ENCODE data around the gene TPRA1. TPM values are rescaled to one million over a fixed set of nuclear protein-coding genes. Genes with fewer than 3 reads are reported as not detected.

The TPRA1 gene
- total RNA-seq, 2 donors from 2014 or later = 19.4 to 20.4 TPM

- intact Hi-C loops (cut with DNase I) = loop anchor here in 1 of 2 donors (10.0 kb wide), 1 partner anchor 64 kb away; no protein-coding TSS in a partner anchor
- no peak for DNase-seq
- no peak for ATAC-seq
Measured at GRCh38 chr3:127600749-127601456, 10.4 kb upstream of the TPRA1 start.

- ATAC-seq = no peak
- DNase-seq = no peak
- intact Hi-C loops (cut with DNase I) = no loop called here
Measured at GRCh38 chr3:127598841-127599570, 8.5 kb upstream of the TPRA1 start.

- intact Hi-C loops (cut with DNase I) = no loop called here
- ATAC-seq (no peak), DNase-seq (no peak)
Measured at GRCh38 chr3:127597020-127597771, 6.7 kb upstream of the TPRA1 start.

GRCh38 chr3:127595303-127595702 is 4.8 kb upstream of the TPRA1 start:
- intact Hi-C loops (cut with DNase I) = no loop called here

GRCh38 chr3:127593178-127593577 is 2.6 kb upstream of the TPRA1 start:
- intact Hi-C loops (cut with DNase I) = no loop called here
- ATAC-seq (no peak), DNase-seq (no peak)

More at GRCh38 chr3:127595303-127595702, 4.8 kb upstream of the TPRA1 start:
- DNase-seq = no peak
- no peak for ATAC-seq

GRCh38 chr3:127590282-127590592 is 296 bp downstream of the TPRA1 start:
- ATAC-seq (peak; percentile 67 to 73), DNase-seq (no peak)

GRCh38 chr3:127589600-127590281 is 792 bp downstream of the TPRA1 start:
- ATAC-seq = peak; percentile 24 to 34
- intact Hi-C loops (cut with DNase I) = no loop called here
- DNase-seq = no peak

More at GRCh38 chr3:127590282-127590592, 296 bp downstream of the TPRA1 start:
- intact Hi-C loops (cut with DNase I) = no loop called here

- ATAC-seq (no peak), DNase-seq (no peak)
- intact Hi-C loops (cut with DNase I) = no loop called here
Measured at GRCh38 chr3:127588806-127589577, 1.5 kb downstream of the TPRA1 start.

- no peak for DNase-seq
- intact Hi-C loops (cut with DNase I) = no loop called here
- ATAC-seq = no peak
Measured at GRCh38 chr3:127587876-127588275, 2.7 kb downstream of the TPRA1 start.

GRCh38 chr3:127585813-127586413 is 4.6 kb downstream of the TPRA1 start:
- intact Hi-C loops (cut with DNase I) = no loop called here
- ATAC-seq = no peak
- no peak for DNase-seq

GRCh38 chr3:127585163-127585812 is 5.2 kb downstream of the TPRA1 start:
- ATAC-seq (no peak), DNase-seq (no peak)
- intact Hi-C loops (cut with DNase I) = no loop called here

GRCh38 chr3:127584734-127585133 is 5.8 kb downstream of the TPRA1 start:
- intact Hi-C loops (cut with DNase I) = no loop called here
- DNase-seq = no peak
- no peak for ATAC-seq

GRCh38 chr3:127580327-127581060 is 10.0 kb downstream of the TPRA1 start:
- DNase-seq = no peak
- intact Hi-C loops (cut with DNase I) = no loop called here

GRCh38 chr3:127578802-127579201 is 11.7 kb downstream of the TPRA1 start:
- intact Hi-C loops (cut with DNase I) = no loop called here
- ATAC-seq (no peak), DNase-seq (no peak)

More at GRCh38 chr3:127580327-127581060, 10.0 kb downstream of the TPRA1 start:
- no peak for ATAC-seq

- ATAC-seq (no peak), DNase-seq (no peak)
- intact Hi-C loops (cut with DNase I) = no loop called here
Measured at GRCh38 chr3:127578168-127578567, 12.4 kb downstream of the TPRA1 start.

GRCh38 chr3:127577448-127577847 is 13.1 kb downstream of the TPRA1 start:
- no peak for ATAC-seq
- DNase-seq = no peak
- intact Hi-C loops (cut with DNase I) = no loop called here

Measured in left cardiac atrium (tissue), 4 donors.